ENCODE data around the gene ABCC3. TPM values are rescaled to one million over a fixed set of nuclear protein-coding genes. Genes with fewer than 3 reads are reported as not detected.
A peak's percentile ranks its signal among the peaks of the same experiment; 100 is the strongest.

The ABCC3 gene
- 10 to 100 TPM in 1 of 3 donors, 1 to 10 TPM in 2; 1.6 to 13.2 (median 5.9) TPM for total RNA-seq
- 15.1 TPM for total RNA-seq (2013)

- Histone ChIP-seq H3K9me3 (ENCODE audit: control insufficient read depth, insufficient read depth, low read length) (no peaks in the 10 kb centered on the region), H3K4me3 (ENCODE audit: low read length) (no peak within 1 kb of the TSS), H3K4me1 (ENCODE audit: control insufficient read depth, insufficient read depth, low read length) (peaks cover 6% of the 10 kb centered on the region), H3K27me3 (ENCODE audit: control insufficient read depth, insufficient read depth, low read length) (peaks cover 12% of the 10 kb centered on the region), H3K27ac (ENCODE audit: low read length) (no peak within 1 kb of the TSS), H3K36me3 (ENCODE audit: control insufficient read depth, insufficient read depth, low read length) (no peaks in the 10 kb centered on the region)
- intact Hi-C loops (cut with micrococcal nuclease): no loop called here
- TF ChIP-seq CTCF (IDR thresholded peaks at IDR 0.05): no peak
- Mint-ChIP-seq H3K36me3 (no peaks in the 10 kb centered on the region), H3K9me3 (no peaks in the 10 kb centered on the region), H3K4me3 (no peak within 1 kb of the TSS), H3K4me1 (peaks cover 0 to 4% of the 10 kb centered on the region in 2 donors), H3K27me3 (ENCODE audit: low read depth in 2 of 2) (peaks cover 45 to 56% of the 10 kb centered on the region in 2 donors), H3K27ac (no peak within 1 kb of the TSS)
- DNase-seq (no peak), ATAC-seq (peak in 1 of 3 donors; percentile 36)
- 11% methylated on average over 48 of the region's 48 CpGs for WGBS (ENCODE audit: insufficient coverage)
Measured at GRCh38 chr17:50634224-50634914, at the start of gene ABCC3. ABCC3 (plus strand) TSS chr17:50634881; CDS start chr17:50634937, 56 bp downstream.

GRCh38 chr17:50585346-50585745, 49.3 kb upstream of the ABCC3 start:
- 85% methylated on average over 2 of the region's 4 CpGs for WGBS (ENCODE audit: insufficient coverage)
- Histone ChIP-seq H3K36me3 (ENCODE audit: control insufficient read depth, insufficient read depth, low read length) (no peaks in the 10 kb centered on the region), H3K27me3 (ENCODE audit: control insufficient read depth, insufficient read depth, low read length) (no peaks in the 10 kb centered on the region), H3K27ac (ENCODE audit: low read length) (no peak overlapping the region), H3K9me3 (ENCODE audit: control insufficient read depth, insufficient read depth, low read length) (no peaks in the 10 kb centered on the region), H3K4me3 (ENCODE audit: low read length) (no peak overlapping the region), H3K4me1 (ENCODE audit: control insufficient read depth, insufficient read depth, low read length) (no peaks in the 10 kb centered on the region)
- no peak overlapping the region for H3K27ac Mint-ChIP-seq
- H3K9me3 Mint-ChIP-seq: no peaks in the 10 kb centered on the region
- H3K27me3 Mint-ChIP-seq (ENCODE audit: low read depth in 2 of 2): peaks cover 0 to 18% of the 10 kb centered on the region in 2 donors
- ATAC-seq (no peak), DNase-seq (no peak)
- H3K36me3 Mint-ChIP-seq: no peaks in the 10 kb centered on the region
- no peak overlapping the region for H3K4me3 Mint-ChIP-seq
- H3K4me1 Mint-ChIP-seq: no peaks in the 10 kb centered on the region
- TF ChIP-seq CTCF (IDR thresholded peaks at IDR 0.05): no peak
- intact Hi-C loops (cut with micrococcal nuclease): no loop called here

- no peaks in the 10 kb centered on the region for H3K36me3 ChIP-seq (ENCODE audit: control insufficient read depth, insufficient read depth, low read length)
- no peaks in the 10 kb centered on the region for H3K4me1 ChIP-seq (ENCODE audit: control insufficient read depth, insufficient read depth, low read length)
- Mint-ChIP-seq H3K27ac (no peak overlapping the region), H3K9me3 (no peaks in the 10 kb centered on the region), H3K27me3 (ENCODE audit: low read depth in 2 of 2) (peaks cover 0 to 17% of the 10 kb centered on the region in 2 donors), H3K4me1 (no peaks in the 10 kb centered on the region), H3K4me3 (no peak overlapping the region), H3K36me3 (no peaks in the 10 kb centered on the region)
- DNase-seq: no peak
- intact Hi-C loops (cut with micrococcal nuclease): no loop called here
- no peaks in the 10 kb centered on the region for H3K9me3 ChIP-seq (ENCODE audit: control insufficient read depth, insufficient read depth, low read length)
- no peak for TF ChIP-seq CTCF (IDR thresholded peaks at IDR 0.05)
- WGBS (ENCODE audit: insufficient coverage): 77% methylated on average over 8 of the region's 8 CpGs
- H3K27me3 ChIP-seq (ENCODE audit: control insufficient read depth, insufficient read depth, low read length): no peaks in the 10 kb centered on the region
- no peak overlapping the region for H3K27ac ChIP-seq (ENCODE audit: low read length)
- no peak for ATAC-seq
- no peak overlapping the region for H3K4me3 ChIP-seq (ENCODE audit: low read length)
Measured at GRCh38 chr17:50585891-50586290, 48.8 kb upstream of the ABCC3 start.
